Measurements from ENCODE around the gene MSLN. TPM values are rescaled to one million over a fixed set of nuclear protein-coding genes. Genes with fewer than 3 reads are reported as not detected.

MSLN gene
- total RNA-seq, 1 donor, result under 0.01 TPM

DNA sequence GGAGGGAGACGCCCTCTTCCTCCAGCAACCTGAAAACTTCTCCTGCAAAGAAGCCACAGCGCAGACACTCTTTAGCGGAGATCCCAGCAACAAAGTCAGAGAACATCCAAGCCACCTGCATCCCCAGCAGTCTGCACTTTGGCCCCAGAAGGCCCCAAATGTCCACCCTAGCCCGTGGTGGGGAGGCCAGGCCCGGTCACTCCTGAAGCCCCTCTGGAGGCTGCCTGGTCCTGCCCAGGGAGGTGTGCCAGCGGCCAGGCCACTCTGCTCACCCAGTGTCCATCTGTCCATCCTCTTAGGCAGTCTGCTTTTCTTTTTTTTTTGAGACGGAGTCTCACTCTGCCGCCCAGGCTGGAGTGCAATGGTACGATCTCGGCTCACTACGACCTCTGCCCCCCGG, 28.2 kb upstream of the MSLN start:
- peaks cover 2% of the 10 kb centered on the region for H3K4me1 ChIP-seq (ENCODE audit: insufficient read depth, low read length)
- DNase-seq (ENCODE audit: insufficient read length, low spot score, missing footprints), result no peak
- TF ChIP-seq, protein P1, sequence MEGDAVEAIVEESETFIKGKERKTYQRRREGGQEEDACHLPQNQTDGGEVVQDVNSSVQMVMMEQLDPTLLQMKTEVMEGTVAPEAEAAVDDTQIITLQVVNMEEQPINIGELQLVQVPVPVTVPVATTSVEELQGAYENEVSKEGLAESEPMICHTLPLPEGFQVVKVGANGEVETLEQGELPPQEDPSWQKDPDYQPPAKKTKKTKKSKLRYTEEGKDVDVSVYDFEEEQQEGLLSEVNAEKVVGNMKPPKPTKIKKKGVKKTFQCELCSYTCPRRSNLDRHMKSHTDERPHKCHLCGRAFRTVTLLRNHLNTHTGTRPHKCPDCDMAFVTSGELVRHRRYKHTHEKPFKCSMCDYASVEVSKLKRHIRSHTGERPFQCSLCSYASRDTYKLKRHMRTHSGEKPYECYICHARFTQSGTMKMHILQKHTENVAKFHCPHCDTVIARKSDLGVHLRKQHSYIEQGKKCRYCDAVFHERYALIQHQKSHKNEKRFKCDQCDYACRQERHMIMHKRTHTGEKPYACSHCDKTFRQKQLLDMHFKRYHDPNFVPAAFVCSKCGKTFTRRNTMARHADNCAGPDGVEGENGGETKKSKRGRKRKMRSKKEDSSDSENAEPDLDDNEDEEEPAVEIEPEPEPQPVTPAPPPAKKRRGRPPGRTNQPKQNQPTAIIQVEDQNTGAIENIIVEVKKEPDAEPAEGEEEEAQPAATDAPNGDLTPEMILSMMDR (IDR thresholded peaks at IDR 0.05; ENCODE audit: extremely low read depth, low read depth, low read length), result no peak

DNA sequence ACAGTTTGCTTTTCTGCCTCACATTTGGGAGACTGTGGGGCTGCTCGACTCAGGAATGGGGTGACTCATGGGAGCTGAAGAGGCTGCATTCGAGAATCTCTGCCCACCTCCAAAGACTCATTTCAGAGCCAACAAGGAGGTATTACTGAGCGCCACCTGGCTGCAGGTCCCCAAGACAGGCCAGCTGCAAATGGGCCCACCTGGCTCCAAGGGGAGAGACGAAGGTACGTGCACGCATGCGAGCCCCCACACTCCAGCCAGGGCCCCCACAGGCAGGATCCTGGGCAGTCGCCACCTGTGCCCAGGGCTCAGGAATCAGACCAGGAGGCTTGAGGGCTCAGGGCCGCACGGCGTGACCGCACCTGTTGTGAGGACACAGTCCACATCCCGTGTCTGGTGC, 27.6 kb upstream of the MSLN start:
- H3K79me2 ChIP-seq (ENCODE audit: insufficient read depth, low read length), result no peaks in the 10 kb centered on the region
- H3K4me1 ChIP-seq (ENCODE audit: insufficient read depth, low read length), result no peaks in the 10 kb centered on the region
- H3K36me3 ChIP-seq (ENCODE audit: insufficient read depth, low read length), result peaks cover 26% of the 10 kb centered on the region
- DNase-seq (ENCODE audit: insufficient read length, low spot score, missing footprints), result peak; percentile 79
- no peak overlapping the region for H3K4me2 ChIP-seq (ENCODE audit: insufficient read depth, low read length)
- H2AFZ ChIP-seq (ENCODE audit: low read length), result no peak overlapping the region
- H3K27me3 ChIP-seq (ENCODE audit: insufficient read depth, low read length), result no peaks in the 10 kb centered on the region
- H3K9me3 ChIP-seq (ENCODE audit: low read depth, low read length), result no peaks in the 10 kb centered on the region
- no peak overlapping the region for H3K27ac ChIP-seq (ENCODE audit: low read depth, low read length)
- TF ChIP-seq, protein P1 (IDR thresholded peaks at IDR 0.05; ENCODE audit: extremely low read depth, low read depth, low read length), result no peak
- no peak overlapping the region for H3K4me3 ChIP-seq (ENCODE audit: insufficient read depth, low read length)
- peaks cover 4% of the 10 kb centered on the region for H4K20me1 ChIP-seq (ENCODE audit: insufficient read depth, low read length)

More for the DNA sequence above, 28.2 kb upstream of the MSLN start:
- peaks cover 4% of the 10 kb centered on the region for H4K20me1 ChIP-seq (ENCODE audit: insufficient read depth, low read length)
- no peak overlapping the region for H3K4me3 ChIP-seq (ENCODE audit: insufficient read depth, low read length)
- H3K36me3 ChIP-seq (ENCODE audit: insufficient read depth, low read length), result peaks cover 24% of the 10 kb centered on the region
- H2AFZ ChIP-seq (ENCODE audit: low read length), result no peak overlapping the region
- H3K27me3 ChIP-seq (ENCODE audit: insufficient read depth, low read length), result no peaks in the 10 kb centered on the region
- H3K27ac ChIP-seq (ENCODE audit: low read depth, low read length), result no peak overlapping the region
- H3K79me2 ChIP-seq (ENCODE audit: insufficient read depth, low read length), result no peaks in the 10 kb centered on the region
- H3K9me3 ChIP-seq (ENCODE audit: low read depth, low read length), result no peaks in the 10 kb centered on the region
- H3K4me2 ChIP-seq (ENCODE audit: insufficient read depth, low read length), result no peak overlapping the region

DNA sequence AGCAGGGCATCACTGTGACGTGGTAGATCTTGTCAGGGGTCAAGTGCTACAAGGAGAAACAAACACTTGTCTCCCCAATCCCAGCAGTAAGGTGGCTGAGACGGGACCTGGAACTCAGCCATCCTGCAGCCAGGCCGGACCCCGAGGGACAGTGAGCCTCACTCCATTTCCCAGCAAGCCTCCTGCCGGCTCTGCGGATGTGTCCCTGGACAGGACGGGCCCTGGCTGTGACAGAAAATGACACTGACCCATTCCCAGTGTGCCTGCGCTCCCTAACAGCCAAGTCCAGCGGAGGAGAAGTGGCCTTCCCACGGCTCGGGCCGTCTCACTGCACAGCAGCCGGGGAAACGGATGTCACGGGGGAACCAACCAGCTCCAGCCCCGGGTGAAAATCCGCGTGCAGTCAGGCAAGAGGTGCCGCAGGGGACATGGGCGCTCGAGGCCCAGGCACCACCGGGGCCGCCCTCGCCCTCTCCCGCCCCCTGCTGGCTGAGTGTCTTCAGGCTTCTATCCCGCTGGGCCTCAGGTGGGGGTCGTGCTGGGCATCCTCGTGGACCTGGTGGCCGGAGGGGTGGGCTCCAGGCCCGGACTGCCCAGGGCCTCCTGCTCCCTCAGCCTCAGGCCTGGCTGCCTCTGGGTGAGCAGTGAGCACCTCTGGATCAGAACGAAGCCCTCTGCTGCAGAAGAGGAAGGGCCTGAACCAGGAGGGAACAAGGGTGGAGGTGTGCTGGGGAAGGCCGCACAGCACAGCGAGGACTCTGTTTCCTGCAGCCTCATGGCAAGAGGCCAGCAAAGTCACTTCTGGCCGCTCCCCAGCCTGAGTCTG, 26.9 kb upstream of the MSLN start:
- H3K4me1 ChIP-seq (ENCODE audit: insufficient read depth, low read length), result no peaks in the 10 kb centered on the region
- no peaks in the 10 kb centered on the region for H3K9me3 ChIP-seq (ENCODE audit: low read depth, low read length)
- no peak overlapping the region for H3K4me3 ChIP-seq (ENCODE audit: insufficient read depth, low read length)
- H4K20me1 ChIP-seq (ENCODE audit: insufficient read depth, low read length), result peaks cover 4% of the 10 kb centered on the region
- peaks cover 26% of the 10 kb centered on the region for H3K36me3 ChIP-seq (ENCODE audit: insufficient read depth, low read length)
- H2AFZ ChIP-seq (ENCODE audit: low read length), result no peak overlapping the region
- no peak overlapping the region for H3K4me2 ChIP-seq (ENCODE audit: insufficient read depth, low read length)
- no peak overlapping the region for H3K27ac ChIP-seq (ENCODE audit: low read depth, low read length)
- DNase-seq (ENCODE audit: insufficient read length, low spot score, missing footprints), result no peak
- TF ChIP-seq, protein P1 (IDR thresholded peaks at IDR 0.05; ENCODE audit: extremely low read depth, low read depth, low read length), result peak; percentile 19
- H3K79me2 ChIP-seq (ENCODE audit: insufficient read depth, low read length), result no peaks in the 10 kb centered on the region
- H3K27me3 ChIP-seq (ENCODE audit: insufficient read depth, low read length), result no peaks in the 10 kb centered on the region

DNA sequence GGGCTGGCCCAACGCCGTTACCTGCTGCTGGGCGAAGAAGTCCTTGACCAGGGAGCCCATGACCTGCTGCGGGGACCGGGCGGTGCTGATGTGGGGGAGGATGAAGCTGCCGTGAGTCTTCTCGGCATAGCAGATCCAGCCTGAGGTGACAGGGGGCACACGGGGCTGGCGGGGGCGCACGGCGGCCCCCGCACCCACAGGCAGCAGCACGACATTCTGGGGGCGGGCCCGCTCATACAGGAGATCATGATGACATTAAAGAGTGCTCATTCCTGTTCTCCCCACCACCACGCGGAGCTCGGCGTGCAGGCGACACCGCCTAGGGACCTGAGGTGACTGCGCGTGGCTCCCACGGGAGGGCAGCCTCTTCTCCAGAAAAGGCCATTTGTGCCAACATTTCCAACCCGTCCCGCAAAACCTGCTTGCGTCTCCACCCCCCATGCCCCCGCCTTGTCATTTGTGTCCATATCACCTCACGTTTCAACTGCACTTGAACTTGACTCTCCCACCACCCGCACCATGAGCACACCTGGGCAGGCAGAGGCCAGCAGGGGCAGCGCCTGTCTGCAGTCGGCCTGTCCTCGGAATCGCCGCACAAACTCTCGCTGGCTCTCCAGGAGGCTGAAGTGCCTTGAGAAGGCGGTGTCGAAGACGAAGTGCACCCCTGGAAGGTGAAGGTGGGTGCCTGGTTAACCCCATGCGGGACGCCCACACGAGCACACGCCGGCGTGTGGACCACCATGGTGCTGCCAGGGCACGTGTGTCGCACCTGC, 26.1 kb upstream of the MSLN start:
- Histone ChIP-seq H3K27me3 (ENCODE audit: insufficient read depth, low read length) (no peaks in the 10 kb centered on the region), H3K9me3 (ENCODE audit: low read depth, low read length) (no peaks in the 10 kb centered on the region), H2AFZ (ENCODE audit: low read length) (no peak overlapping the region), H3K4me2 (ENCODE audit: insufficient read depth, low read length) (no peak overlapping the region), H3K79me2 (ENCODE audit: insufficient read depth, low read length) (no peaks in the 10 kb centered on the region), H3K4me1 (ENCODE audit: insufficient read depth, low read length) (no peaks in the 10 kb centered on the region), H3K27ac (ENCODE audit: low read depth, low read length) (no peak overlapping the region), H4K20me1 (ENCODE audit: insufficient read depth, low read length) (peaks cover 4% of the 10 kb centered on the region), H3K36me3 (ENCODE audit: insufficient read depth, low read length) (peaks cover 26% of the 10 kb centered on the region), H3K4me3 (ENCODE audit: insufficient read depth, low read length) (no peak overlapping the region)
- DNase-seq (ENCODE audit: insufficient read length, low spot score, missing footprints), result no peak
- TF ChIP-seq, protein P1 (IDR thresholded peaks at IDR 0.05; ENCODE audit: extremely low read depth, low read depth, low read length), result no peak

All from osteoblast (primary cell).